HEK293 (cell line): ENCODE results near the gene NPVF.
A peak's percentile ranks its signal among the peaks of the same experiment; 100 is the strongest.

Experiments
- CTCF ChIA-PET: fragments of 350-600 bp; formaldehyde crosslinking; extraction: SDS; loops from one replicate; lab custom pipeline; 2021; ENCODE audit warnings: antibody characterized with exemption; lab: Yijun Ruan, JAX
- POLR2A ChIA-PET: fragments of 300-600 bp; formaldehyde crosslinking; extraction: SDS; loops from one replicate; lab custom pipeline; 2020; ENCODE audit warnings: antibody characterized with exemption, inconsistent platforms; lab: Yijun Ruan, JAX
- H3K27ac ChIP-seq: fragments of 200-500 bp; sonication (Bioruptor generic); 2 replicates; pipeline ENCODE4 v1.5.1; 2014; ENCODE audit warnings: low read depth, low read length, control low read depth, inconsistent platforms; ENCODE audit errors: extremely low read depth
- H3K36me3 ChIP-seq, 2 experiments: fragments of 200-500 bp in 1 of 2; sonication (Bioruptor generic) in 1 of 2; 1 replicate in 1 of 2; 2 replicates in 1 of 2; pipeline ENCODE4 v1.5.1; 2014 to 2017; ENCODE audit warnings: inconsistent platforms in 2 of 2, low read length in 2 of 2; ENCODE audit not compliant: control insufficient read depth in 2 of 2, insufficient read depth in 1 of 2
- H3K4me1 ChIP-seq: fragments of 200-500 bp; sonication (Bioruptor generic); 2 replicates; pipeline ENCODE4 v1.5.1; 2014; ENCODE audit warnings: mild to moderate bottlenecking, low read length, inconsistent platforms; ENCODE audit not compliant: control insufficient read depth, insufficient read depth
- H3K4me3 ChIP-seq: 2 replicates; pipeline ENCODE4 v1.5.1; 2011; ENCODE audit warnings: low read depth, mild to moderate bottlenecking, control low read depth, low read length, moderate library complexity
- H3K9me3 ChIP-seq: fragments of 200-500 bp; sonication (Bioruptor generic); 2 replicates; pipeline ENCODE4 v1.5.1; 2014; ENCODE audit warnings: low read depth, low read length, inconsistent platforms; ENCODE audit not compliant: control insufficient read depth, insufficient read depth
- YY1 ChIP-seq: fragments of 450-650 bp; formaldehyde crosslinking; IDR thresholded peaks from 2 replicates; pipeline ENCODE4 v1.5.1; 2018; ENCODE audit warnings: missing biosample characterization, missing genetic modification characterization
- ZBTB8A ChIP-seq: fragments of 450-650 bp; formaldehyde crosslinking; IDR thresholded peaks from 2 replicates; pipeline ENCODE4 v1.5.1; 2016; ENCODE audit warnings: missing biosample characterization, missing genetic modification characterization
- ZNF10 ChIP-seq: fragments of 450-650 bp; formaldehyde crosslinking; IDR thresholded peaks from 2 replicates; pipeline ENCODE4 v1.5.1; 2017; ENCODE audit warnings: missing biosample characterization, missing genetic modification characterization
- ZNF133 ChIP-seq: fragments of 450-650 bp; formaldehyde crosslinking; IDR thresholded peaks from 2 replicates; pipeline ENCODE4 v1.5.1; 2016; ENCODE audit warnings: missing biosample characterization, missing genetic modification characterization
- ZNF157 ChIP-seq: fragments of 450-650 bp; formaldehyde crosslinking; IDR thresholded peaks from 2 replicates; pipeline ENCODE4 v1.5.1; 2016; ENCODE audit warnings: missing biosample characterization, missing genetic modification characterization
- ZNF174 ChIP-seq: fragments of 450-650 bp; formaldehyde crosslinking; IDR thresholded peaks from 2 replicates; pipeline ENCODE4 v1.5.0; 2017; ENCODE audit warnings: missing biosample characterization, mild to moderate bottlenecking, missing genetic modification characterization
- ZNF184 ChIP-seq: fragments of 450-650 bp; IDR thresholded peaks from 2 replicates; pipeline ENCODE4 v1.5.1; 2018; ENCODE audit warnings: missing biosample characterization, mild to moderate bottlenecking, missing genetic modification characterization
- ZNF23 ChIP-seq: fragments of 450-650 bp; formaldehyde crosslinking; IDR thresholded peaks from 2 replicates; pipeline ENCODE4 v1.5.1; 2016; ENCODE audit warnings: missing biosample characterization, missing genetic modification characterization, borderline replicate concordance
- ZNF302 ChIP-seq: fragments of 450-650 bp; formaldehyde crosslinking; IDR thresholded peaks from 2 replicates; pipeline ENCODE4 v1.5.1; 2016; ENCODE audit warnings: missing biosample characterization, missing genetic modification characterization, low read depth
- ZNF341 ChIP-seq: fragments of 450-650 bp; formaldehyde crosslinking; IDR thresholded peaks from 2 replicates; pipeline ENCODE4; 2016; ENCODE audit warnings: low read depth, missing biosample characterization, missing genetic modification characterization
- ZNF629 ChIP-seq: fragments of 450-650 bp; formaldehyde crosslinking; IDR thresholded peaks from 2 replicates; pipeline ENCODE4 v1.5.1; 2017; ENCODE audit warnings: missing biosample characterization, missing genetic modification characterization
- ZNF664 ChIP-seq: fragments of 450-650 bp; formaldehyde crosslinking; IDR thresholded peaks from 2 replicates; pipeline ENCODE4 v1.5.1; 2016; ENCODE audit warnings: missing biosample characterization, missing genetic modification characterization
- ZNF670 ChIP-seq: fragments of 450-650 bp; formaldehyde crosslinking; IDR thresholded peaks from 2 replicates; pipeline ENCODE4 v1.5.1; 2016; ENCODE audit warnings: missing biosample characterization, missing genetic modification characterization, low read depth
- ZNF792 ChIP-seq: fragments of 450-650 bp; formaldehyde crosslinking; IDR thresholded peaks from 2 replicates; pipeline ENCODE4 v1.5.1; 2016; ENCODE audit warnings: missing biosample characterization, missing genetic modification characterization
- ZNF830 ChIP-seq: fragments of 450-650 bp; IDR thresholded peaks from 2 replicates; pipeline ENCODE4 v1.5.0; 2018; ENCODE audit warnings: missing biosample characterization, missing genetic modification characterization, low read depth, mild to moderate bottlenecking, moderate library complexity
- TF ChIP-seq, protein P1 (sequence below): fragments of 450-650 bp; formaldehyde crosslinking; IDR thresholded peaks from 2 replicates; pipeline ENCODE4 v1.5.1; 2016; ENCODE audit warnings: missing biosample characterization, missing genetic modification characterization
- TF ChIP-seq, protein P2 (sequence below): fragments of 450-650 bp; formaldehyde crosslinking; IDR thresholded peaks from 2 replicates; pipeline ENCODE4 v1.5.1; 2016; ENCODE audit warnings: missing biosample characterization, missing genetic modification characterization
- TF ChIP-seq, protein P3 (sequence below): fragments of 450-650 bp; formaldehyde crosslinking; IDR thresholded peaks from 2 replicates; pipeline ENCODE4 v1.5.1; 2016; ENCODE audit warnings: missing biosample characterization, missing genetic modification characterization
- TF ChIP-seq, protein P4 (sequence below): fragments of 450-650 bp; formaldehyde crosslinking; IDR thresholded peaks from 2 replicates; pipeline ENCODE4 v1.5.1; 2016; ENCODE audit warnings: missing biosample characterization, missing genetic modification characterization
- TF ChIP-seq, protein P5 (sequence below): fragments of 450-650 bp; formaldehyde crosslinking; IDR thresholded peaks from 2 replicates; pipeline ENCODE4 v1.5.1; 2017; ENCODE audit warnings: missing biosample characterization, missing genetic modification characterization
- TF ChIP-seq, protein P6 (sequence below): fragments of 450-650 bp; formaldehyde crosslinking; conservative IDR thresholded peaks from 2 replicates; pipeline ENCODE4 v1.5.1; 2016; ENCODE audit warnings: low read depth, missing biosample characterization, missing genetic modification characterization
- TF ChIP-seq, protein P7 (sequence below): fragments of 450-650 bp; formaldehyde crosslinking; IDR thresholded peaks from 2 replicates; pipeline ENCODE4 v1.5.1; 2016; ENCODE audit warnings: missing biosample characterization, missing genetic modification characterization

Gene NPVF

DNA sequence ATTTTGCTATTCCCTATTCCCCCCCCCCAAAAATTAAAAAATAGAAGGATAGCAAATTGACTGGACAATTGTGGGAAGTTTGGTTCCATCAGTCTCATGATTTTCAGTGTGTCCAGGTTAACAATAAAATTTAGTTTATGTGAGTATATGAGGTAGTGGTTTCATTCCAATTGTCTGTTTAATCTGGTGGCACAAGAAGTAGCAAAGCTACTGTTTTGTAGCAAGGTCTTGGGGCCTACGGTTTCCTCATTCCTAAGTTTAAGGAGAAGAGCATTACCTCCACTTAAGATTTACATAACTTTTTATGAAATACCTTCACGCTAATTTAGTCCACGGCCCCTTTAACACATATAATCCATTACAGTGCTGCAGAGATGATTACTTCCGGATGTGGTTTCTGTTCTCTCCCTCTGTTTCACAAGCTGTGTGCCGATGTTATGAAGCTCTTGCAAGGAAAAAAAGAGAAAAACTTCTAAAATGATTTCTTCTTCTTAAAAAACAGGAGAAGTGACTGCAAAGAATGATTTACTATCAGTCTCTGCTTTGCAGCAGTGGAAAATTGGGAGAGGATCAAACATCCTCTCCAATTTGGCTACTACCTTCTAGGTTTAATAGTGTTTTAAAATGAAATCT, 32.7 kb upstream of the NPVF start (continued):
- no peak for TF ChIP-seq ZNF184 (tag by site-specific recombination)
- TF ChIP-seq, protein P1, sequence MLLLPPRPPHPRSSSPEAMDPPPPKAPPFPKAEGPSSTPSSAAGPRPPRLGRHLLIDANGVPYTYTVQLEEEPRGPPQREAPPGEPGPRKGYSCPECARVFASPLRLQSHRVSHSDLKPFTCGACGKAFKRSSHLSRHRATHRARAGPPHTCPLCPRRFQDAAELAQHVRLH, result no peak
- TF ChIP-seq ZNF174 (tag by site-specific recombination), result no peak
- TF ChIP-seq, protein P2, sequence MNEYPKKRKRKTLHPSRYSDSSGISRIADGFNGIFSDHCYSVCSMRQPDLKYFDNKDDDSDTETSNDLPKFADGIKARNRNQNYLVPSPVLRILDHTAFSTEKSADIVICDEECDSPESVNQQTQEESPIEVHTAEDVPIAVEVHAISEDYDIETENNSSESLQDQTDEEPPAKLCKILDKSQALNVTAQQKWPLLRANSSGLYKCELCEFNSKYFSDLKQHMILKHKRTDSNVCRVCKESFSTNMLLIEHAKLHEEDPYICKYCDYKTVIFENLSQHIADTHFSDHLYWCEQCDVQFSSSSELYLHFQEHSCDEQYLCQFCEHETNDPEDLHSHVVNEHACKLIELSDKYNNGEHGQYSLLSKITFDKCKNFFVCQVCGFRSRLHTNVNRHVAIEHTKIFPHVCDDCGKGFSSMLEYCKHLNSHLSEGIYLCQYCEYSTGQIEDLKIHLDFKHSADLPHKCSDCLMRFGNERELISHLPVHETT (tag by site-specific recombination), result no peak
- TF ChIP-seq, protein P3, sequence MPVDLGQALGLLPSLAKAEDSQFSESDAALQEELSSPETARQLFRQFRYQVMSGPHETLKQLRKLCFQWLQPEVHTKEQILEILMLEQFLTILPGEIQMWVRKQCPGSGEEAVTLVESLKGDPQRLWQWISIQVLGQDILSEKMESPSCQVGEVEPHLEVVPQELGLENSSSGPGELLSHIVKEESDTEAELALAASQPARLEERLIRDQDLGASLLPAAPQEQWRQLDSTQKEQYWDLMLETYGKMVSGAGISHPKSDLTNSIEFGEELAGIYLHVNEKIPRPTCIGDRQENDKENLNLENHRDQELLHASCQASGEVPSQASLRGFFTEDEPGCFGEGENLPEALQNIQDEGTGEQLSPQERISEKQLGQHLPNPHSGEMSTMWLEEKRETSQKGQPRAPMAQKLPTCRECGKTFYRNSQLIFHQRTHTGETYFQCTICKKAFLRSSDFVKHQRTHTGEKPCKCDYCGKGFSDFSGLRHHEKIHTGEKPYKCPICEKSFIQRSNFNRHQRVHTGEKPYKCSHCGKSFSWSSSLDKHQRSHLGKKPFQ (tag by site-specific recombination), result no peak
- TF ChIP-seq ZNF629 (tag by site-specific recombination), result 0 out of 2 replicates have a peak, but pooled peaks have one; percentile 22
- no peak for TF ChIP-seq YY1
- no peak for TF ChIP-seq ZNF792 (tag by site-specific recombination)
- TF ChIP-seq, protein P4, sequence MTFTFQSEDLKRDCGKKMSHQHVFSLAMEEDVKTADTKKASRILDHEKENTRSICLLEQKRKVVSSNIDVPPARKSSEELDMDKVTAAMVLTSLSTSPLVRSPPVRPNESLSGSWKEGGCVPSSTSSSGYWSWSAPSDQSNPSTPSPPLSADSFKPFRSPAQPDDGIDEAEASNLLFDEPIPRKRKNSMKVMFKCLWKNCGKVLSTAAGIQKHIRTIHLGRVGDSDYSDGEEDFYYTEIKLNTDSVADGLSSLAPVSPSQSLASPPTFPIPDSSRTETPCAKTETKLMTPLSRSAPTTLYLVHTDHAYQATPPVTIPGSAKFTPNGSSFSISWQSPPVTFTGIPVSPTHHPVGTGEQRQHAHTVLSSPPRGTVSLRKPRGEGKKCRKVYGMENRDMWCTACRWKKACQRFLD (tag by site-specific recombination), result no peak
- TF ChIP-seq, protein P5, sequence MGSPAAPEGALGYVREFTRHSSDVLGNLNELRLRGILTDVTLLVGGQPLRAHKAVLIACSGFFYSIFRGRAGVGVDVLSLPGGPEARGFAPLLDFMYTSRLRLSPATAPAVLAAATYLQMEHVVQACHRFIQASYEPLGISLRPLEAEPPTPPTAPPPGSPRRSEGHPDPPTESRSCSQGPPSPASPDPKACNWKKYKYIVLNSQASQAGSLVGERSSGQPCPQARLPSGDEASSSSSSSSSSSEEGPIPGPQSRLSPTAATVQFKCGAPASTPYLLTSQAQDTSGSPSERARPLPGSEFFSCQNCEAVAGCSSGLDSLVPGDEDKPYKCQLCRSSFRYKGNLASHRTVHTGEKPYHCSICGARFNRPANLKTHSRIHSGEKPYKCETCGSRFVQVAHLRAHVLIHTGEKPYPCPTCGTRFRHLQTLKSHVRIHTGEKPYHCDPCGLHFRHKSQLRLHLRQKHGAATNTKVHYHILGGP (tag by site-specific recombination), result no peak
- TF ChIP-seq ZNF157 (tag by site-specific recombination), result no peak
- no peak for TF ChIP-seq ZNF10 (tag by site-specific recombination)
- TF ChIP-seq ZNF341 (tag by site-specific recombination), result peak; percentile 48; the same call in 1 of the 2 replicates
- TF ChIP-seq ZNF664 (tag by site-specific recombination), result peak; percentile 76

DNA sequence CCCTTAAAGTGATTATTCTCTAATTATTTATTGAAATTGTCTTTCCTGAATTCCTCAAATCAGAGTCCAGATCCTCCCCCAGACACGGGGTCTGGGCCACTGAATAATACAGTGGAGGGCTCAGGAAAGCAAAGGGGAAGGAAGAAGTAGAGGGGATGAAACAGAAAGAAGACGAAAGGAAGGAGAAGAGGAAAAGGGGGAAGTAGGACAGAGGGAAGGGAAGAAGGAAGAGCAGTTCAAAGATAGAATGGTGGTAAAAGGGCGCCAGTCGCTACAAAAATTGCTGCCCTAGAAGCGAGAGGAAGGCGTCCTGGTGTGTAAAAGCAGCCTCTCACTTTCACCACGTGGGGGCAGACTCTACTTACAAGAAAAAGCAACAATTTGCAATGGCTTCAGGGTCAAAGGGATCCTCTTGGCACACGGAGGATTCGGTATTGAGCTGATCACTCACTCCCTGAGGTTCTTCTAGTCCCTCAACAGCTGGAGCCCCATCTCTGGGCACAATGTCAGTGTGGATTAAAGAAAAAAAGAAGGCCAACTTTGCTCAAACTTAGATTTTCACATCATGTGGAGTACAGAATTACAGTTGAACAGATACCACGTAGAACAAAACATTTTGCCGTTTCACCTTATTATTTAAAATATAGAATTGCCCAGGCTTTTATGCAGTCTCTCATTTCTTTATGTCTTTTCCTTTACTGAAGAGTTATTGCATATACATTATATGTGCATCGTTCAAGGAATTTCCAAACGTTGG, 31.4 kb upstream of the NPVF start:
- H3K9me3 ChIP-seq, result no peaks in the 10 kb centered on the region
- H3K36me3 ChIP-seq, result no peaks in the 10 kb centered on the region
- H3K27ac ChIP-seq, result no peak overlapping the region
- POLR2A ChIA-PET, result interaction anchor here (0.7 kb wide), 1 partner anchor 130 kb away, joined by 4 read pairs; no protein-coding TSS in a partner anchor
- H3K4me3 ChIP-seq, result no peak overlapping the region
- CTCF ChIA-PET, result interaction anchor here (0.6 to 8.2 kb wide), 39 partner anchors 9 to 1606 kb away, joined by 3 to 230 read pairs (median 4); no protein-coding TSS in a partner anchor
- peaks cover 11% of the 10 kb centered on the region; the same call in 1 of the 2 replicates for H3K4me1 ChIP-seq
- TF ChIP-seq ZNF670 (tag by site-specific recombination) (no peak), ZNF133 (tag by site-specific recombination) (no peak), ZNF302 (tag by site-specific recombination) (no peak), ZNF830 (tag by site-specific recombination) (no peak), ZNF23 (tag by site-specific recombination) (no peak), ZBTB8A (tag by site-specific recombination) (0 out of 2 replicates have a peak, but pooled peaks have one; percentile 35)
- TF ChIP-seq, protein P6, sequence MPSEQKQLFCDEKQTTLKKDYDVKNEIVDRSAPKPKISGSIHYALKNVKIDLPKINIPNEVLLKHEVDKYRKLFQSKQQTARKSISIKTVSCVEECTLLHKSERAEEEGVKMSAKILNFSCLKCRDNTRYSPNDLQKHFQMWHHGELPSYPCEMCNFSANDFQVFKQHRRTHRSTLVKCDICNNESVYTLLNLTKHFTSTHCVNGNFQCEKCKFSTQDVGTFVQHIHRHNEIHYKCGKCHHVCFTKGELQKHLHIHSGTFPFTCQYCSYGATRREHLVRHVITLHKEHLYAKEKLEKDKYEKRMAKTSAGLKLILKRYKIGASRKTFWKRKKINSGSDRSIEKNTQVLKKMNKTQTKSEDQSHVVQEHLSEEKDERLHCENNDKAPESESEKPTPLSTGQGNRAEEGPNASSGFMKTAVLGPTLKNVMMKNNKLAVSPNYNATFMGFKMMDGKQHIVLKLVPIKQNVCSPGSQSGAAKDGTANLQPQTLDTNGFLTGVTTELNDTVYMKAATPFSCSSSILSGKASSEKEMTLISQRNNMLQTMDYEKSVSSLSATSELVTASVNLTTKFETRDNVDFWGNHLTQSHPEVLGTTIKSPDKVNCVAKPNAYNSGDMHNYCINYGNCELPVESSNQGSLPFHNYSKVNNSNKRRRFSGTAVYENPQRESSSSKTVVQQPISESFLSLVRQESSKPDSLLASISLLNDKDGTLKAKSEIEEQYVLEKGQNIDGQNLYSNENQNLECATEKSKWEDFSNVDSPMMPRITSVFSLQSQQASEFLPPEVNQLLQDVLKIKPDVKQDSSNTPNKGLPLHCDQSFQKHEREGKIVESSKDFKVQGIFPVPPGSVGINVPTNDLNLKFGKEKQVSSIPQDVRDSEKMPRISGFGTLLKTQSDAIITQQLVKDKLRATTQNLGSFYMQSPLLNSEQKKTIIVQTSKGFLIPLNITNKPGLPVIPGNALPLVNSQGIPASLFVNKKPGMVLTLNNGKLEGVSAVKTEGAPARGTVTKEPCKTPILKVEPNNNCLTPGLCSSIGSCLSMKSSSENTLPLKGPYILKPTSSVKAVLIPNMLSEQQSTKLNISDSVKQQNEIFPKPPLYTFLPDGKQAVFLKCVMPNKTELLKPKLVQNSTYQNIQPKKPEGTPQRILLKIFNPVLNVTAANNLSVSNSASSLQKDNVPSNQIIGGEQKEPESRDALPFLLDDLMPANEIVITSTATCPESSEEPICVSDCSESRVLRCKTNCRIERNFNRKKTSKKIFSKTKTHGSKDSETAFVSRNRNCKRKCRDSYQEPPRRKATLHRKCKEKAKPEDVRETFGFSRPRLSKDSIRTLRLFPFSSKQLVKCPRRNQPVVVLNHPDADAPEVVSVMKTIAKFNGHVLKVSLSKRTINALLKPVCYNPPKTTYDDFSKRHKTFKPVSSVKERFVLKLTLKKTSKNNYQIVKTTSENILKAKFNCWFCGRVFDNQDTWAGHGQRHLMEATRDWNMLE (tag by site-specific recombination), result 0 out of 2 replicates have a peak, but pooled peaks have one; percentile 18
- TF ChIP-seq, protein P7, sequence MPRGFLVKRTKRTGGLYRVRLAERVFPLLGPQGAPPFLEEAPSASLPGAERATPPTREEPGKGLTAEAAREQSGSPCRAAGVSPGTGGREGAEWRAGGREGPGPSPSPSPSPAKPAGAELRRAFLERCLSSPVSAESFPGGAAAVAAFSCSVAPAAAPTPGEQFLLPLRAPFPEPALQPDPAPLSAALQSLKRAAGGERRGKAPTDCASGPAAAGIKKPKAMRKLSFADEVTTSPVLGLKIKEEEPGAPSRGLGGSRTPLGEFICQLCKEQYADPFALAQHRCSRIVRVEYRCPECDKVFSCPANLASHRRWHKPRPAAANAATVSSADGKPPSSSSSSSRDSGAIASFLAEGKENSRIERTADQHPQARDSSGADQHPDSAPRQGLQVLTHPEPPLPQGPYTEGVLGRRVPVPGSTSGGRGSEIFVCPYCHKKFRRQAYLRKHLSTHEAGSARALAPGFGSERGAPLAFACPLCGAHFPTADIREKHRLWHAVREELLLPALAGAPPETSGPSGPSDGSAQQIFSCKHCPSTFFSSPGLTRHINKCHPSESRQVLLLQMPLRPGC (tag by site-specific recombination), result no peak
